Ovary (tissue), 9 donors: ENCODE measurements around the gene FBXO15. TPM values are rescaled to one million over a fixed set of nuclear protein-coding genes. Genes with fewer than 3 reads are reported as not detected.

Experiments used
- DNase-seq, 5 donors: peaks; one replicate each; pipeline ENCODE4 v3.0.0-alpha.2; 2019 to 2020
- H3K27ac ChIP-seq, 2 donors: fragments of 200-600 bp; one replicate each; pipeline versions ENCODE4 v1.5.1 to v1.8.0; 2019 to 2022
- H3K27me3 ChIP-seq: fragments of 200-600 bp; one replicate; pipeline ENCODE4 v1.8.0; 2022
- H3K36me3 ChIP-seq: fragments of 200-600 bp; sonication (generic); one replicate; pipeline ENCODE4 v1.5.1; 2019
- H3K4me1 ChIP-seq: one replicate; pipeline ENCODE4 v1.8.1; 2013; ENCODE audit warnings: mild to moderate bottlenecking, moderate library complexity; ENCODE audit not compliant: insufficient read depth
- H3K4me3 ChIP-seq: fragments of 200-600 bp; sonication (generic); one replicate; pipeline ENCODE4 v1.5.1; 2017
- H3K9me3 ChIP-seq, 2 donors: fragments of 200-600 bp in 1 of 2; sonication (generic) in 1 of 2; one replicate each; pipeline versions ENCODE4 v1.5.1 to v1.8.1; 2013 to 2019; ENCODE audit warnings: mild to moderate bottlenecking in 1 of 2, moderate library complexity in 1 of 2
- CTCF ChIP-seq, 3 donors: fragments of 450-650 bp in 2 of 3; fragments of 200-600 bp in 1 of 3; IDR thresholded peaks; one replicate each; pipeline versions ENCODE4 v1.5.1 to v1.8.0; 2016 to 2022; ENCODE audit warnings: antibody characterized with exemption in 3 of 3, mild to moderate bottlenecking in 1 of 3
- EP300 ChIP-seq: sonication (generic); formaldehyde crosslinking; IDR thresholded peaks from one replicate; pipeline ENCODE4 v1.6.1; 2017; ENCODE audit warnings: antibody characterized with exemption
- POLR2A ChIP-seq: fragments of 450-650 bp; IDR thresholded peaks from one replicate; pipeline ENCODE4 v1.6.1; 2017; ENCODE audit warnings: antibody characterized with exemption, mild to moderate bottlenecking, moderate library complexity
- WGBS, 3 donors: extraction: QIAGEN DNeasy Blood & Tissue Kit in 1 of 3; methylation state at CpG; one replicate each; pipeline versions ENCODE4 v1.1.5 to v1.1.7; 2013 to 2017; 5-methylcytosine and 5-hydroxymethylcytosine counted together
- intact Hi-C, 4 donors: fragments of 100-400 bp; cut with DNase I; formaldehyde crosslinking; loops; one replicate each; pipeline versions ENCODE4 v1.11.0 to v1.15.1; 2022 to 2023
- polyA plus RNA-seq, 2 donors: library from polyadenylated mRNA; stranded (reverse); fragments of 200-250 nt in 1 of 2; fragments of 350-450 nt in 1 of 2; fragmentation: Illumina TruSeq in 1 of 2; extraction: RNeasy Lipid Tissue Mini Kit (QIAGEN cat#74804) in 1 of 2; gene quantifications; one replicate each; pipeline ENCODE4 v1.2.3, GENCODE V29; 2013 to 2014
- total RNA-seq, 7 donors: library from RNA; depleted of rRNA in 2 of 7; stranded (reverse); fragments of >200 nt in 2 of 7; fragmentation: NEBNext Ultra II Directional in 3 of 7; extraction: Animal tissue kit (Norgen Biotek cat#: 25700) in 3 of 7; gene quantifications; one replicate each; pipeline versions ENCODE4 v1.1.0 to v1.2.4, GENCODE V29; 2016 to 2023
- donor health status: DM: no; HTN: no; CAD: no; lungs with moderate emphysema.
- donor health status: DM: no; HTN: no; CAD: no.
- donor health status: Bipolar disorder and iron deficiency.
- donor health status: DM: yes; HTN: yes; CAD: no.
- donor health status: DM: no; HTN: no; CAD: no.
- donor health status: DM: yes; HTN: yes; CAD: no.

The FBXO15 gene
- total and polyA plus RNA-seq, 9 donors: 0.40 to 13.6 (median 1.1) TPM

DNA sequence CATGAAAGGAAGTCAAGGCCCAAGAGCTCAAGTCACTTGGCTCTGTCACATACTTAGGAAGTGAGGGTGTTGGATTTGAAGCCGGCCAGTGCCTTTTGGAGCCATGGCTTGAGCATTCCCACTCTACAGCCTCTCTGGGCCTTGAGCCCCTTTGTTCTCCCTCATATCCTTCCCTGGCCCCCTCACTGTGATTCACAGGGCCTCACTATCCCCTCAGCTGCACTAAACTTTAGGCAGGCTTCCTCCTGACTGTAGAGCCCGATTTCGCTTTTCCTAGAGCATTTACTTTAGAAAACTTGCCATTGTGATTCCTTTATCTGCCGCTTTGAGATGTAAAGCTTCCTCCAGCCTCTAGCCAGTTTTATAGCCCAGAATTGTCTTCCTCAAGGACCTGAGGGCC is 107.6 kb downstream of the FBXO15 start:
- TF ChIP-seq EP300: no peak
- no peak for TF ChIP-seq POLR2A
- TF ChIP-seq CTCF (IDR thresholded peaks at IDR 0.05): no peak
- Histone ChIP-seq H3K36me3 (no peaks in the 10 kb centered on the region), H3K4me3 (no peak overlapping the region), H3K27me3 (no peaks in the 10 kb centered on the region), H3K27ac (no peak overlapping the region), H3K9me3 (no peaks in the 10 kb centered on the region), H3K4me1 (no peaks in the 10 kb centered on the region)
- DNase-seq: no peak
- intact Hi-C loops: no loop called here
- 79 to 89% (median 83%) methylated on average over 4 of the region's 4 CpGs for WGBS, 3 donors

DNA sequence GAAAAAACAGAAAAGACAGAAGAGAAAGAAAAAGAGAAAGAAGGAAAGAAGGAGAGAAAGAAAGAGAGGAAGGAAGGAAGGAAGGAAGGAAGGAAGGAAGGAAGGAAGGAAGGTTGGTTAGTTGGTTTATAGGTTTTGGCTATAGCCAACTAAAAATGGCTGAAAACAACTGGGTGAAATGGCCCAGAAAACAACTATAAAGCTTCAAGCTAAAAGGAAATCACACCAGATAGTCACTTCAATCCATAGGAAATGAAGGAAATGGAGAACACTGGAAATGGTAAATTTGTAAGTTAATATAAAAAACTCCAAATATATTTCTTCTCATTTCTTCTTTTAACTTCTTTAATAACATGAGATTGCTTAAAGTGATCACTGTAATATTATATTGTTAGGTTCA is 118.5 kb downstream of the FBXO15 start:
- no peak for TF ChIP-seq POLR2A
- TF ChIP-seq CTCF (IDR thresholded peaks at IDR 0.05): no peak
- no peak for TF ChIP-seq EP300
- no peaks in the 10 kb centered on the region for H3K4me1 ChIP-seq
- intact Hi-C loops: no loop called here
- H3K36me3 ChIP-seq: no peaks in the 10 kb centered on the region
- no peak for DNase-seq
- no peaks in the 10 kb centered on the region for H3K9me3 ChIP-seq
- no peak overlapping the region for H3K27ac ChIP-seq
- H3K4me3 ChIP-seq: no peak overlapping the region
- no peaks in the 10 kb centered on the region for H3K27me3 ChIP-seq

Other genes with a start within 250 kb of the FBXO15 start
- 10 to 100 TPM; 12.5 to 28.0 (median 22.9) TPM for gene TIMM21, start 689 bp upstream of the FBXO15 start, total RNA-seq
- gene TIMM21, start 689 bp upstream of the FBXO15 start, polyA plus RNA-seq: 10 to 100 TPM; 19.1 to 49.8 TPM
- 100 to 1,000 TPM; 158 to 454 (median 293) TPM for gene CYB5A, start 144.1 kb upstream of the FBXO15 start, total RNA-seq
- 100 to 1,000 TPM; 233 to 325 TPM for gene CYB5A, start 144.1 kb upstream of the FBXO15 start, polyA plus RNA-seq
- not detected for gene C18orf63, start 168.0 kb upstream of the FBXO15 start, total RNA-seq
- gene C18orf63, start 168.0 kb upstream of the FBXO15 start, polyA plus RNA-seq: not detected